Measurements from ENCODE around the gene CXCR6. TPM values are rescaled to one million over a fixed set of nuclear protein-coding genes. Genes with fewer than 3 reads are reported as not detected.

CXCR6 gene
- polyA plus RNA-seq, 1 experiment = not detected

DNA sequence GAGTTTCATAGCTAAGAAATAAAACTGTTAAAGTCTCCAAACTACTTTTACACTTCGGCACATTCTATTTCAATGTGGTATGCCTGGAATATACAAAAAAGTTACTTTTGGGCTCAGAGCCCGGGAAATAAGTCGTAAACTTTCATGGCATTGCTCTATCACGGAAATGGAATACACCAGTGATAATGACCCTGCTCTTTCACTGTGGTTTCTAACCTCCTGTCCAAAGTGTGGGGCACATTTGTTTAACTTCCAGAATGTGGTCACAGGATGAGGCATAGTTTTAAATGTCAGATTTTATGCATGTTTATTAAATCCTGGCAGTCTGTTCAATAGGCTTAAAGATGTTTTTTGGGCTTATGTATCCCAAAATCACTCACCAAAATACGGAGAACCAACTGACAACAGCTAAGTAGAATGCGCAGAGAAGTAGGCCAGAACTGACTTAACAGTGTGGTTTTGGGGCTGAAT is 5.1 kb downstream of the CXCR6 start:
- ChIA-PET POLR2A (no interaction called here), CTCF (interaction anchor here (0.7 to 27.4 kb wide), 6 partner anchors 9 to 135 kb away, joined by 3 to 541 read pairs (median 4); partner anchors contain the start of gene XCR1)
- Histone ChIP-seq H3K4me3 (ENCODE audit: low read depth, low read length) (no peak overlapping the region), H3K36me3 (ENCODE audit: control insufficient read depth, insufficient read depth, low read length) (peaks cover 19% of the 10 kb centered on the region), H3K27me3 (ENCODE audit: control insufficient read depth, insufficient read depth, low read length) (no peaks in the 10 kb centered on the region; the same call in 1 of the 2 replicates)
- TF ChIP-seq CTCF (IDR thresholded peaks at IDR 0.05; ENCODE audit: insufficient read depth, low read depth, low read length) = no peak
- peak; percentile 98 for DNase-seq (ENCODE audit: low read depth)

DNA sequence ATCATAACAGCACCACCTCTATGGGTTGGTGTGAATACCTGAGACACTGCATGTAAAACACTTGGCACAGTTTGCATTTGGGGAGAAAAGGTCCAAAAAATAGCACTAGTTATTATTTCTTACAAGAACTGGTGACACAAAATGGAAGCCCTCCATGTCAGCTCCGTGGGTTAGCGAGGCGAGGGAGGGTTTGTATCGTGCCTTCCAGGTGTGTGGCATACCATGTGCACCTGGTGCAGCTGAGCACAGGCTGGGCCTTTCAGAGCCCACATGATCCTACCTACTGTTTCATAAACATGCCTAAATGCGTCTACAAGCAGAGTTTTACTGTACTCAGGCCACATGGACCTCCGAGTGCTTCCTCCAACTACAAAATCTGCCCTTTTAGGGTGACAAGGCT is 5.6 kb downstream of the CXCR6 start:
- ChIA-PET CTCF (interaction anchor here (0.7 to 27.4 kb wide), 5 partner anchors 10 to 134 kb away, joined by 3 to 541 read pairs (median 3); partner anchors contain the start of gene XCR1), POLR2A (no interaction called here)
- no peak for TF ChIP-seq CTCF (IDR thresholded peaks at IDR 0.05; ENCODE audit: insufficient read depth, low read depth, low read length)
- DNase-seq (ENCODE audit: low read depth) = no peak
- H3K36me3 ChIP-seq (ENCODE audit: control insufficient read depth, insufficient read depth, low read length) = peaks cover 21% of the 10 kb centered on the region
- H3K27me3 ChIP-seq (ENCODE audit: control insufficient read depth, insufficient read depth, low read length) = no peaks in the 10 kb centered on the region; the same call in 1 of the 2 replicates
- H3K4me3 ChIP-seq (ENCODE audit: low read depth, low read length) = no peak overlapping the region

- POLR2A ChIA-PET = no interaction called here
These were observed 6.2 kb downstream of the CXCR6 start for GRCh38 chr3:45949432-45949831.

DNA sequence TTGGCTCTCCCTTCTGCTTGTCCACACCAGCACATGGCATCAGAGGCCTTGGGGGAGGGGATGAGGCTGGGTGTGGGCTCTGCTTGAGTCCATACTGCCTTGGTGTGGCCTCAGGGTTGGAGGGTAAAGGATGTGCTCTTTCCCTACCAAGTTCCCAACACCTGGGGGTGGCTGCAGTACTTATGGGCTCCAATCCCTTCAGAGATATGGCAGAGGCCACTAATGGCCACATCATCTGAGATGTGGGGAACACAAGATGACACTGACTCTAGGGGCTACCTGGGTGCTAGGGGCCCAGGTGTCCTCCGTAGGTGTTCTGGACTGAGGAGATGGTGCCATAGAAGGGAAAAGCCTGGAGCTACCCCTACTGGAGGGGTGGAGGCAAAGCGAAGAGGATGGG is 6.9 kb downstream of the CXCR6 start:
- POLR2A ChIA-PET = no interaction called here

More at GRCh38 chr3:45949432-45949831, 6.2 kb downstream of the CXCR6 start:
- CTCF ChIA-PET = interaction anchor here (3.1 to 27.4 kb wide), 2 partner anchors 10 to 134 kb away, joined by 12 to 541 read pairs; no protein-coding TSS in a partner anchor
- no peak for DNase-seq (ENCODE audit: low read depth)
- Histone ChIP-seq H3K27me3 (ENCODE audit: control insufficient read depth, insufficient read depth, low read length) (no peaks in the 10 kb centered on the region; the same call in 1 of the 2 replicates), H3K4me3 (ENCODE audit: low read depth, low read length) (no peak overlapping the region), H3K36me3 (ENCODE audit: control insufficient read depth, insufficient read depth, low read length) (peaks cover 25% of the 10 kb centered on the region)
- no peak for TF ChIP-seq CTCF (IDR thresholded peaks at IDR 0.05; ENCODE audit: insufficient read depth, low read depth, low read length)

More for the DNA sequence above, 6.9 kb downstream of the CXCR6 start:
- TF ChIP-seq CTCF (IDR thresholded peaks at IDR 0.05; ENCODE audit: insufficient read depth, low read depth, low read length) = no peak
- DNase-seq (ENCODE audit: low read depth) = no peak
- no peak overlapping the region for H3K4me3 ChIP-seq (ENCODE audit: low read depth, low read length)
- CTCF ChIA-PET = interaction anchor here (0.8 to 27.4 kb wide), 3 partner anchors 10 to 133 kb away, joined by 5 to 541 read pairs (median 6); no protein-coding TSS in a partner anchor
- peaks cover 32% of the 10 kb centered on the region for H3K36me3 ChIP-seq (ENCODE audit: control insufficient read depth, insufficient read depth, low read length)
- no peaks in the 10 kb centered on the region; the same call in 1 of the 2 replicates for H3K27me3 ChIP-seq (ENCODE audit: control insufficient read depth, insufficient read depth, low read length)
